ENCODE results near the gene ABTB2. TPM values are rescaled to one million over a fixed set of nuclear protein-coding genes. Genes with fewer than 3 reads are reported as not detected.

The ABTB2 gene
- total RNA-seq, 4 donors from 2014 or later, result 0.79 to 4.1 (median 3.7) TPM

DNA sequence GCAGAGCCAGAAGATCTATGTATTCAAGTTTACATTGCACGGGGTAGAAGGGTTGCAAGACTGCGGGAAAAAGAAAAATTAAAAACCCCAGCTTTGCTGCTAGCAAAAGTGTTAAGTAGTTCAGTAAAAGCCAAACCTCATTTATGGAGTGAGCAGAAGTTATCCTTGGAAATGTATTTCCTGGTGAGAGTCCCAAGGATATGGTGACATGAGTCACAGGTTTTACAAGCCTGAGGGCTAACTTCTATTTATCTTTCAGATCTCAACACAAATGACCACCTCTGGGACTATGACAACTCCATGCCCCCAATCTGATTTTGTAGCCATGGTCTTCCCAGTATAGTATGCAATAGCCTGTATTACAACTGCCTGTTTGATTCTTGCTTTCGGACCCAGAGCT lies 26.1 kb downstream of the ABTB2 start:
- intact Hi-C loops (cut with DNase I), result no loop called here
- Histone ChIP-seq H3K27me3 (no peaks in the 10 kb centered on the region), H3K4me1 (peaks cover 0 to 14% (median 5%) of the 10 kb centered on the region in 3 donors), H3K9me3 (no peaks in the 10 kb centered on the region), H3K4me3 (no peak overlapping the region), H3K36me3 (no peaks in the 10 kb centered on the region), H3K27ac (no peak overlapping the region)
- no peak for TF ChIP-seq POLR2A (IDR thresholded peaks at IDR 0.05)
- TF ChIP-seq, protein P1, sequence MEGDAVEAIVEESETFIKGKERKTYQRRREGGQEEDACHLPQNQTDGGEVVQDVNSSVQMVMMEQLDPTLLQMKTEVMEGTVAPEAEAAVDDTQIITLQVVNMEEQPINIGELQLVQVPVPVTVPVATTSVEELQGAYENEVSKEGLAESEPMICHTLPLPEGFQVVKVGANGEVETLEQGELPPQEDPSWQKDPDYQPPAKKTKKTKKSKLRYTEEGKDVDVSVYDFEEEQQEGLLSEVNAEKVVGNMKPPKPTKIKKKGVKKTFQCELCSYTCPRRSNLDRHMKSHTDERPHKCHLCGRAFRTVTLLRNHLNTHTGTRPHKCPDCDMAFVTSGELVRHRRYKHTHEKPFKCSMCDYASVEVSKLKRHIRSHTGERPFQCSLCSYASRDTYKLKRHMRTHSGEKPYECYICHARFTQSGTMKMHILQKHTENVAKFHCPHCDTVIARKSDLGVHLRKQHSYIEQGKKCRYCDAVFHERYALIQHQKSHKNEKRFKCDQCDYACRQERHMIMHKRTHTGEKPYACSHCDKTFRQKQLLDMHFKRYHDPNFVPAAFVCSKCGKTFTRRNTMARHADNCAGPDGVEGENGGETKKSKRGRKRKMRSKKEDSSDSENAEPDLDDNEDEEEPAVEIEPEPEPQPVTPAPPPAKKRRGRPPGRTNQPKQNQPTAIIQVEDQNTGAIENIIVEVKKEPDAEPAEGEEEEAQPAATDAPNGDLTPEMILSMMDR (IDR thresholded peaks at IDR 0.05), result no peak
- no peak for DNase-seq
- WGBS, 2 donors, result 78 to 84% methylated on average over 3 of the region's 3 CpGs

DNA sequence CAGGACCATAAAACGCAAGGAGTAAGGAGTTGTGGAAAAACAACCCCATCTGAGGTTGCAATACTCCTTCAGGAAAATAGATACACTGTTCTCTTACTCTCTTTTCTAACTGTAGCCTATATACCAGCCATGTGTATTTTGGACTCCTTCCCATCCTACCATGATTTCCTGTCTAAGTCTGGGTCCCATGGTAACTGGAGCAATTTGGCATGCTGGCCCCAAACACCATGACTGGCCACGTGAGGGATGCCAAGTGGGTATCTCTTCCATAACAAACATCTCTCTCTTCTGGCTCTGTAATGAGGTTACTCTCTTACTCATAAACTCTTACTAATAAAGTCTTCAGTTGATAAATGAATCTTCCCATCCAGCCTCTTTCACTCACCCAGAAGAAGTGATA lies 26.5 kb downstream of the ABTB2 start:
- Histone ChIP-seq H3K27ac (no peak overlapping the region), H3K4me3 (no peak overlapping the region), H3K4me1 (peaks cover 0 to 14% (median 5%) of the 10 kb centered on the region in 3 donors), H3K36me3 (no peaks in the 10 kb centered on the region), H3K9me3 (no peaks in the 10 kb centered on the region), H3K27me3 (no peaks in the 10 kb centered on the region)
- WGBS, 2 donors, result 39 to 43% methylated on average over 2 of the region's 2 CpGs
- DNase-seq, result no peak
- no peak for TF ChIP-seq POLR2A (IDR thresholded peaks at IDR 0.05)
- TF ChIP-seq, protein P1 (IDR thresholded peaks at IDR 0.05), result no peak
- intact Hi-C loops (cut with DNase I), result no loop called here

DNA sequence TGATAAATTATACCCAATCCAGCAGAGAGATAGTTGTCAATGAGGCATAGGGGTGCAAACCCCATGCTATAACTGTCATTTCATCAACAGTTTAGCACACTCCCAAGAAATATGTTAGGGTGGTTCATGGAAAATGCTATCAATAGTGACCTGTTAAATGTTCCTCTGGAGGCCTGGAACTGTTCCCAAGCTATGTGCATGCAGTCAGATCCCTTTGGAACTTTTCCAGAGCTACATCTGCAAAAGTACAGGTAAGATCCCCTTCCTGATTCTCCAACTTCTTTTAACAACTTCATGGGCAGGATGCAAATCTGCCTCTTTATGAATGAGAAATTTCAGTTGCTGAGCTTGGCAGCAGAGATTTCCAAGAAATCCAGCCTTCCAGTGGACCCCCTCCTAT lies 27.2 kb downstream of the ABTB2 start:
- intact Hi-C loops (cut with DNase I), result no loop called here
- Histone ChIP-seq H3K4me3 (no peak overlapping the region), H3K27me3 (no peaks in the 10 kb centered on the region), H3K27ac (no peak overlapping the region), H3K4me1 (peaks cover 0 to 14% (median 5%) of the 10 kb centered on the region in 3 donors), H3K9me3 (no peaks in the 10 kb centered on the region), H3K36me3 (no peaks in the 10 kb centered on the region)
- DNase-seq, result no peak
- TF ChIP-seq, protein P1 (IDR thresholded peaks at IDR 0.05), result no peak
- TF ChIP-seq POLR2A (IDR thresholded peaks at IDR 0.05), result no peak

DNA sequence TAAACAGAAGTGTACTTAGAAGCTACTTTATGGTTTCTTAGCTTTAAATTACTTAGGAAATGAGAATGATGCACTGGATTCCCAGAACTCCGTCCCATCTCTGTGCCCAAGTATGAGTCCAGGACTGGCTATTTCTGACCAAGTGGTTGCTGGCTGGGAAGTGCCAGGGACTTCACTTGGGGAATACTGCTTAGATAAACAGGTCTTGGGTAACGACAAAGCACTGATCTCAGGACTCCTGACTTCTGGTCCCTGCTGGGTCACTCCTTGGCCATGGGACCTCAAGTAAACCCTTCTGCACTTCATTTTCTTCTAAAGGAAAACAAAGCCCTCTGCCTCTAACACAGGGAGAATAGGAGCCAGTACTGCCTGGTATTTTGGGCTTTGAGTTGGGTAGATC lies 27.9 kb downstream of the ABTB2 start:
- no peaks in the 10 kb centered on the region for H3K27me3 ChIP-seq
- TF ChIP-seq POLR2A (IDR thresholded peaks at IDR 0.05), result no peak
- TF ChIP-seq, protein P1 (IDR thresholded peaks at IDR 0.05), result no peak
- WGBS, 2 donors, result 69 to 76% methylated on average over 2 of the region's 2 CpGs

DNA sequence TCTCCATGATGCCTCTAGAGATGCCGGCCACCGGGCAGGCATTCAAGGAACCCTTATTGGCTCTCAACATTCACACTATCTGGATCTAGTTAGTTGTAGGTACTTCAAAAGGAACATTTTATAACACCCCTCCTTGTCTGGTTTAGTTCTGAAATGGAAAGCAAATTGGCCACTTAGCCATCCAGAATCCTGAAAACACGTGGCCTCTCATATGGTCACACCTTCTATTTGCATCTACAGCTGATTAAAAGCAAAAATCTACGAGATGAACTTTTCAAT lies 29.2 kb downstream of the ABTB2 start:
- intact Hi-C loops (cut with DNase I), result no loop called here
- H3K4me1 ChIP-seq, result peaks cover 0 to 19% (median 5%) of the 10 kb centered on the region in 3 donors
- H3K27ac ChIP-seq, result no peak overlapping the region
- TF ChIP-seq, protein P1 (IDR thresholded peaks at IDR 0.05), result no peak
- no peak for TF ChIP-seq POLR2A (IDR thresholded peaks at IDR 0.05)
- 58 to 76% methylated on average over 4 of the region's 4 CpGs for WGBS, 2 donors
- H3K36me3 ChIP-seq, result no peaks in the 10 kb centered on the region
- H3K27me3 ChIP-seq, result no peaks in the 10 kb centered on the region
- no peaks in the 10 kb centered on the region for H3K9me3 ChIP-seq
- no peak for DNase-seq
- no peak overlapping the region for H3K4me3 ChIP-seq

More for the DNA sequence above, 27.9 kb downstream of the ABTB2 start:
- no peak overlapping the region for H3K4me3 ChIP-seq
- H3K4me1 ChIP-seq, result peaks cover 0 to 14% (median 5%) of the 10 kb centered on the region in 3 donors
- H3K36me3 ChIP-seq, result no peaks in the 10 kb centered on the region
- no peak overlapping the region for H3K27ac ChIP-seq
- DNase-seq, result no peak
- intact Hi-C loops (cut with DNase I), result no loop called here
- H3K9me3 ChIP-seq, result no peaks in the 10 kb centered on the region

Measured in esophagus squamous epithelium (tissue), 5 donors.